H1 (cell line): ENCODE data around the gene UPF1. TPM values are rescaled to one million over a fixed set of nuclear protein-coding genes. Genes with fewer than 3 reads are reported as not detected.

Experiments used
- NRF1 ChIP-seq: IDR thresholded peaks from 2 replicates; pipeline ENCODE4 v1.6.1; 2011; ENCODE audit warnings: mild to moderate bottlenecking, low read depth, low read length, improper control_type of control experiment
- RFX5 ChIP-seq: IDR thresholded peaks from 2 replicates; pipeline ENCODE4 v1.6.1; 2011; ENCODE audit warnings: low read depth, low read length, improper control_type of control experiment, borderline replicate concordance
- polyA plus RNA-seq, 7 experiments: library from polyadenylated mRNA; depleted of rRNA in 3 of 7; stranded (reverse) in 5 of 7; unstranded in 2 of 7; fragments of >200 nt in 5 of 7; fragments of 200-250 nt in 2 of 7; gene quantifications; 1 replicate in 5 of 7; 2 replicates in 1 of 7; 4 replicates in 1 of 7; pipeline versions ENCODE4 v1.2.1 to v1.2.3, GENCODE V29; 2011 to 2013; ENCODE audit warnings: missing spikeins in 2 of 7, mixed read lengths in 2 of 7
- total RNA-seq: library from RNA; stranded (reverse); fragmentation: NEBNext Ultra II Directional; extraction: Animal tissue kit (Norgen Biotek cat#: 25700); gene quantifications from 2 replicates; pipeline ENCODE4 v1.2.1, GENCODE V29; 2021
- TF ChIP-seq, protein P1 (sequence below), 3 experiments: IDR thresholded peaks; 1 replicate in 2 of 3; 2 replicates in 1 of 3; pipeline versions ENCODE4 v1.5.1 to v1.6.1; 2011; ENCODE audit warnings: low read length in 3 of 3, mild to moderate bottlenecking in 3 of 3, inconsistent platforms in 2 of 3, low read depth in 1 of 3, moderate library complexity in 1 of 3; ENCODE audit not compliant: insufficient read depth in 1 of 3; ENCODE audit errors: control extremely low read depth in 1 of 3

The UPF1 gene
- total and polyA plus RNA-seq, 2 of the 8 experiments (the other 6 are each of a cell fraction or from before 2014, with no cell fraction given), result 46.4 to 62.0 TPM

- TF ChIP-seq, protein P1, sequence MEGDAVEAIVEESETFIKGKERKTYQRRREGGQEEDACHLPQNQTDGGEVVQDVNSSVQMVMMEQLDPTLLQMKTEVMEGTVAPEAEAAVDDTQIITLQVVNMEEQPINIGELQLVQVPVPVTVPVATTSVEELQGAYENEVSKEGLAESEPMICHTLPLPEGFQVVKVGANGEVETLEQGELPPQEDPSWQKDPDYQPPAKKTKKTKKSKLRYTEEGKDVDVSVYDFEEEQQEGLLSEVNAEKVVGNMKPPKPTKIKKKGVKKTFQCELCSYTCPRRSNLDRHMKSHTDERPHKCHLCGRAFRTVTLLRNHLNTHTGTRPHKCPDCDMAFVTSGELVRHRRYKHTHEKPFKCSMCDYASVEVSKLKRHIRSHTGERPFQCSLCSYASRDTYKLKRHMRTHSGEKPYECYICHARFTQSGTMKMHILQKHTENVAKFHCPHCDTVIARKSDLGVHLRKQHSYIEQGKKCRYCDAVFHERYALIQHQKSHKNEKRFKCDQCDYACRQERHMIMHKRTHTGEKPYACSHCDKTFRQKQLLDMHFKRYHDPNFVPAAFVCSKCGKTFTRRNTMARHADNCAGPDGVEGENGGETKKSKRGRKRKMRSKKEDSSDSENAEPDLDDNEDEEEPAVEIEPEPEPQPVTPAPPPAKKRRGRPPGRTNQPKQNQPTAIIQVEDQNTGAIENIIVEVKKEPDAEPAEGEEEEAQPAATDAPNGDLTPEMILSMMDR (IDR thresholded peaks at IDR 0.05; ENCODE audit: control extremely low read depth in 1 of 3, insufficient read depth in 1 of 3, low read depth in 1 of 3, low read length in 3 of 3), result no peak
- TF ChIP-seq NRF1 (no peak), RFX5 (no peak)
These were observed 35.4 kb downstream of the UPF1 start (continued) for GRCh38 chr19:18867199-18867598.
